ENCODE measurements around the gene SLC9A9.

GRCh38 chr3:143565951-143566350 is 282.3 kb downstream of the SLC9A9 start:
- no peak for TF ChIP-seq POLR2AphosphoS5 (IDR thresholded peaks at IDR 0.05; ENCODE audit: low read depth)
- TF ChIP-seq, protein P1, sequence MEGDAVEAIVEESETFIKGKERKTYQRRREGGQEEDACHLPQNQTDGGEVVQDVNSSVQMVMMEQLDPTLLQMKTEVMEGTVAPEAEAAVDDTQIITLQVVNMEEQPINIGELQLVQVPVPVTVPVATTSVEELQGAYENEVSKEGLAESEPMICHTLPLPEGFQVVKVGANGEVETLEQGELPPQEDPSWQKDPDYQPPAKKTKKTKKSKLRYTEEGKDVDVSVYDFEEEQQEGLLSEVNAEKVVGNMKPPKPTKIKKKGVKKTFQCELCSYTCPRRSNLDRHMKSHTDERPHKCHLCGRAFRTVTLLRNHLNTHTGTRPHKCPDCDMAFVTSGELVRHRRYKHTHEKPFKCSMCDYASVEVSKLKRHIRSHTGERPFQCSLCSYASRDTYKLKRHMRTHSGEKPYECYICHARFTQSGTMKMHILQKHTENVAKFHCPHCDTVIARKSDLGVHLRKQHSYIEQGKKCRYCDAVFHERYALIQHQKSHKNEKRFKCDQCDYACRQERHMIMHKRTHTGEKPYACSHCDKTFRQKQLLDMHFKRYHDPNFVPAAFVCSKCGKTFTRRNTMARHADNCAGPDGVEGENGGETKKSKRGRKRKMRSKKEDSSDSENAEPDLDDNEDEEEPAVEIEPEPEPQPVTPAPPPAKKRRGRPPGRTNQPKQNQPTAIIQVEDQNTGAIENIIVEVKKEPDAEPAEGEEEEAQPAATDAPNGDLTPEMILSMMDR (IDR thresholded peaks at IDR 0.05; ENCODE audit: insufficient read depth, low read length), result no peak

Measured in HL-60 (cell line).